HL-60 (cell line): Measurements from ENCODE around the gene B9D1.

Source experiments
- GABPA ChIP-seq: IDR thresholded peaks from 2 replicates; pipeline ENCODE4 v1.6.1; 2012; ENCODE audit warnings: low read depth
- TF ChIP-seq, protein P1 (sequence below): IDR thresholded peaks from one replicate; pipeline ENCODE4 v1.5.1; 2011; ENCODE audit warnings: low read length, control low read depth, inconsistent platforms; ENCODE audit not compliant: insufficient read depth
- TF ChIP-seq, protein P2 (sequence below): IDR thresholded peaks from 2 replicates; pipeline ENCODE4 v1.6.1; 2012; ENCODE audit warnings: low read depth; ENCODE audit not compliant: insufficient replicate concordance

DNA sequence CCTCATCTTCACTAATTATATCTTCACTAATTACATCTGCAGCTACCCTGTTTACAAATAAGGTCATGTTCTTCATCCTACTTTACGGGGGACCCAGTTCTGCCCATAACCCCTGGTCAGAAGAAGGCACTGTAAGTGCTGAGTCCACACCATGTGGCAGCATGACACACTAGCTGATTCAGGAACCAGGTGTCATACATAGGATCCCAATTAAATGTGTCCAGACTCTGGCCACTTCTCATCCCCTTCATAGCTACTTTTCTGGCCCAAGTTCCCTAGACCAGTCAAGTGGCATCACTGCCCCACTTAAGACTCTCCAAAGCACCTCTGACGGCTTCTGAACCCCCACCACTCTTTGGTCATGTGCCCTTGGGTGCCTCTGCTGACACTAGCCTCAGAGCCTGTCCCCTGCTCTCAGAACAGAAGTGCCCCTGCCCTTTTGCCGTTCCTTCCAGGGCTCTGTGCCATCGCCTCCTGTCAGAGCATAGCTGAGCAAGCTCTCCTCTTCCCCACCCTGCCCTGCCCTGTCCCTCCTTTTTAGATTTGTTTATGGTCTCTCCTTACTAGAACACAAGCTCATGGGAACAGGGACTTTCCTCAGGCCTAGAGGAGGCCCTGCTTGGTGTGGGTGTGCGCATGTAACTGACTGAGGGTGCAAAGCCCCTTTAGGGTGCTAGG is 61.1 kb downstream of the B9D1 start:
- TF ChIP-seq, protein P1, sequence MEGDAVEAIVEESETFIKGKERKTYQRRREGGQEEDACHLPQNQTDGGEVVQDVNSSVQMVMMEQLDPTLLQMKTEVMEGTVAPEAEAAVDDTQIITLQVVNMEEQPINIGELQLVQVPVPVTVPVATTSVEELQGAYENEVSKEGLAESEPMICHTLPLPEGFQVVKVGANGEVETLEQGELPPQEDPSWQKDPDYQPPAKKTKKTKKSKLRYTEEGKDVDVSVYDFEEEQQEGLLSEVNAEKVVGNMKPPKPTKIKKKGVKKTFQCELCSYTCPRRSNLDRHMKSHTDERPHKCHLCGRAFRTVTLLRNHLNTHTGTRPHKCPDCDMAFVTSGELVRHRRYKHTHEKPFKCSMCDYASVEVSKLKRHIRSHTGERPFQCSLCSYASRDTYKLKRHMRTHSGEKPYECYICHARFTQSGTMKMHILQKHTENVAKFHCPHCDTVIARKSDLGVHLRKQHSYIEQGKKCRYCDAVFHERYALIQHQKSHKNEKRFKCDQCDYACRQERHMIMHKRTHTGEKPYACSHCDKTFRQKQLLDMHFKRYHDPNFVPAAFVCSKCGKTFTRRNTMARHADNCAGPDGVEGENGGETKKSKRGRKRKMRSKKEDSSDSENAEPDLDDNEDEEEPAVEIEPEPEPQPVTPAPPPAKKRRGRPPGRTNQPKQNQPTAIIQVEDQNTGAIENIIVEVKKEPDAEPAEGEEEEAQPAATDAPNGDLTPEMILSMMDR, result no peak
- TF ChIP-seq, protein P2, sequence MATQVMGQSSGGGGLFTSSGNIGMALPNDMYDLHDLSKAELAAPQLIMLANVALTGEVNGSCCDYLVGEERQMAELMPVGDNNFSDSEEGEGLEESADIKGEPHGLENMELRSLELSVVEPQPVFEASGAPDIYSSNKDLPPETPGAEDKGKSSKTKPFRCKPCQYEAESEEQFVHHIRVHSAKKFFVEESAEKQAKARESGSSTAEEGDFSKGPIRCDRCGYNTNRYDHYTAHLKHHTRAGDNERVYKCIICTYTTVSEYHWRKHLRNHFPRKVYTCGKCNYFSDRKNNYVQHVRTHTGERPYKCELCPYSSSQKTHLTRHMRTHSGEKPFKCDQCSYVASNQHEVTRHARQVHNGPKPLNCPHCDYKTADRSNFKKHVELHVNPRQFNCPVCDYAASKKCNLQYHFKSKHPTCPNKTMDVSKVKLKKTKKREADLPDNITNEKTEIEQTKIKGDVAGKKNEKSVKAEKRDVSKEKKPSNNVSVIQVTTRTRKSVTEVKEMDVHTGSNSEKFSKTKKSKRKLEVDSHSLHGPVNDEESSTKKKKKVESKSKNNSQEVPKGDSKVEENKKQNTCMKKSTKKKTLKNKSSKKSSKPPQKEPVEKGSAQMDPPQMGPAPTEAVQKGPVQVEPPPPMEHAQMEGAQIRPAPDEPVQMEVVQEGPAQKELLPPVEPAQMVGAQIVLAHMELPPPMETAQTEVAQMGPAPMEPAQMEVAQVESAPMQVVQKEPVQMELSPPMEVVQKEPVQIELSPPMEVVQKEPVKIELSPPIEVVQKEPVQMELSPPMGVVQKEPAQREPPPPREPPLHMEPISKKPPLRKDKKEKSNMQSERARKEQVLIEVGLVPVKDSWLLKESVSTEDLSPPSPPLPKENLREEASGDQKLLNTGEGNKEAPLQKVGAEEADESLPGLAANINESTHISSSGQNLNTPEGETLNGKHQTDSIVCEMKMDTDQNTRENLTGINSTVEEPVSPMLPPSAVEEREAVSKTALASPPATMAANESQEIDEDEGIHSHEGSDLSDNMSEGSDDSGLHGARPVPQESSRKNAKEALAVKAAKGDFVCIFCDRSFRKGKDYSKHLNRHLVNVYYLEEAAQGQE, result no peak
- TF ChIP-seq GABPA, result no peak
